ENCODE results near the gene TMEM232.

TMEM232 gene

GRCh38 chr5:110377943-110378342 lies 348.5 kb downstream of the TMEM232 start:
- no peak for DNase-seq

- DNase-seq: no peak
These were observed 349.1 kb downstream of the TMEM232 start for GRCh38 chr5:110377361-110377760.

- DNase-seq: no peak
These were observed 350.1 kb downstream of the TMEM232 start for GRCh38 chr5:110376281-110376951.

- DNase-seq: no peak
These were observed 354.8 kb downstream of the TMEM232 start for GRCh38 chr5:110371725-110372041.

DNA sequence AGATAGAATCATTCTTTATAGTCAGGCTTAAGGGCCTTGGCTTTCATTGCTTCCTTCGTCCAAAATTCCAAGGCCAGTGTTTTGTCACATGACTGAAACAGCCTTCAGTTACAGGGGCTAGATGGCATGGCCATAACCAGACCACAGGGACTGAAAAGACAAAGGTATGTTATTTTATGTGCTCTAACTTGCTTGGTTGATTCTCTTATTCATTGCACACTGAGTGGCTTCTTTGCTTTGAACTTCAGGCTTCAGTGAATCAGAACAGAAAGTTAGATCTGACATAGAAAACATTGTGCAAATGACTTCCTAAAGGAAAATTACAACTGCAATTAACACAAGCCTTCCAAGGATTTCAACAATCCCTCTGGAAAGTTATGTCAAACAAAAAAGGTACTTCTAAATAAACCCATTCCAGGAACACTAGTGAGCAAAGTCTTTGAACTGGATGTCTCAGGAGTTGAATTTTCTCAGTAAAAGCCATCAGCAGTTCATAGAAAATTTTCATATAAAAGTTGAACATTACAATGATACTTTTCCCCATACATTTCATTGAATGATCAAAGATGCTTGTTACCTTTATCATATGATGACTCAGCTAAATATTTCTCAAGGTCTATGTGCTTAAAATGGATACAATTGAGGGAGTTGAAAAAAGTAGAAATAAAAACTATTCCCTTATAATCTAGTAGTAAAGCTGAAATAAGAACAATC lies 355.3 kb downstream of the TMEM232 start:
- no peak for DNase-seq
